Esophagus squamous epithelium (tissue), 4 donors: ENCODE data around the gene S100A8.
"Not testable (repeated sequence)": the region's sequence is repeated elsewhere in the genome, so short reads cannot be mapped to it uniquely, and the experiment has no call there.

Experiments used
- POLR2A ChIP-seq, 4 donors: fragments of 450-650 bp; IDR thresholded peaks; one replicate each; pipeline ENCODE4 v1.6.1; 2017; ENCODE audit warnings: antibody characterized with exemption in 4 of 4, mild to moderate bottlenecking in 4 of 4, moderate library complexity in 3 of 4
- TF ChIP-seq, protein P1 (sequence below), 6 experiments: fragments of 450-650 bp in 4 of 6; fragments of 200-600 bp in 2 of 6; sonication (generic) in 2 of 6; IDR thresholded peaks; one replicate each; pipeline ENCODE4 v1.5.1; 2016 to 2019; ENCODE audit warnings: antibody characterized with exemption in 6 of 6, mild to moderate bottlenecking in 4 of 6, moderate library complexity in 4 of 6

GRCh38 chr1:153407274-153407673, 16.4 kb upstream of the S100A8 start:
- TF ChIP-seq POLR2A (IDR thresholded peaks at IDR 0.05) = not testable (repeated sequence)
- TF ChIP-seq, protein P1, sequence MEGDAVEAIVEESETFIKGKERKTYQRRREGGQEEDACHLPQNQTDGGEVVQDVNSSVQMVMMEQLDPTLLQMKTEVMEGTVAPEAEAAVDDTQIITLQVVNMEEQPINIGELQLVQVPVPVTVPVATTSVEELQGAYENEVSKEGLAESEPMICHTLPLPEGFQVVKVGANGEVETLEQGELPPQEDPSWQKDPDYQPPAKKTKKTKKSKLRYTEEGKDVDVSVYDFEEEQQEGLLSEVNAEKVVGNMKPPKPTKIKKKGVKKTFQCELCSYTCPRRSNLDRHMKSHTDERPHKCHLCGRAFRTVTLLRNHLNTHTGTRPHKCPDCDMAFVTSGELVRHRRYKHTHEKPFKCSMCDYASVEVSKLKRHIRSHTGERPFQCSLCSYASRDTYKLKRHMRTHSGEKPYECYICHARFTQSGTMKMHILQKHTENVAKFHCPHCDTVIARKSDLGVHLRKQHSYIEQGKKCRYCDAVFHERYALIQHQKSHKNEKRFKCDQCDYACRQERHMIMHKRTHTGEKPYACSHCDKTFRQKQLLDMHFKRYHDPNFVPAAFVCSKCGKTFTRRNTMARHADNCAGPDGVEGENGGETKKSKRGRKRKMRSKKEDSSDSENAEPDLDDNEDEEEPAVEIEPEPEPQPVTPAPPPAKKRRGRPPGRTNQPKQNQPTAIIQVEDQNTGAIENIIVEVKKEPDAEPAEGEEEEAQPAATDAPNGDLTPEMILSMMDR (IDR thresholded peaks at IDR 0.05) = not testable (repeated sequence)
